Measurements from ENCODE around the gene TRAPPC3L. TPM values are rescaled to one million over a fixed set of nuclear protein-coding genes. Genes with fewer than 3 reads are reported as not detected.

Gene TRAPPC3L
- total and polyA plus RNA-seq, 2 of the 13 experiments (the other 11 are each of a cell fraction or from before 2014, with no cell fraction given) = not detected

GRCh38 chr6:116570856-116571682 is 25.6 kb upstream of the TRAPPC3L start, which contains the start of gene RWDD1 (continued):
- TF ChIP-seq, protein P1, sequence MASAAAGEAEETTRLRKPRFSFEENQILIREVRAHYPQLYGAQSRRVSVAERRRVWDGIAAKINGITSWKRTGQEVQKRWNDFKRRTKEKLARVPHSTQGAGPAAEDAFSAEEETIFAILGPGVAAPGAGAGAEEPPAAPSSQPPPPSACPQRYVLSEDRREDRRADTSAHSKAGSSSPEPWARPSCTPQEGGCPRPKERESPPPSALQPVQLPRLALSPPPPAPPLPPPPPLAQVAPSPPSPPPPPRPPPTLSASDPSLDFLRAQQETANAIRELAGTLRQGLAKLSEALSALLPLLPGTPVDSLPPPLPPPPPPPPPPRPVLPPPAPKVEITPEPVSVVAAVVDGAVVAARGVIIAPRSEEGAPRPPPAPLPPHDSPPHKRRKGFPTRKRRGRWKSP (CRISPR knock-in tag; IDR thresholded peaks at IDR 0.05) = peak; percentile 98
- TF ChIP-seq SNAI1 (CRISPR knock-in tag; IDR thresholded peaks at IDR 0.05; ENCODE audit: borderline replicate concordance) (no peak), TBX3 (IDR thresholded peaks at IDR 0.05; ENCODE audit: borderline replicate concordance) (peak; percentile 86), RFX5 (IDR thresholded peaks at IDR 0.05; ENCODE audit: low read depth, low read length) (no peak; the same call in 1 of the 2 replicates), PCBP2 (optimal IDR thresholded peaks at IDR 0.05; ENCODE audit: low read depth, low read length, poor library complexity, severe bottlenecking) (no peak), KAT8 (CRISPR knock-in tag; IDR thresholded peaks at IDR 0.05) (peak; percentile 99), ATF7-NPFF (CRISPR knock-in tag; IDR thresholded peaks at IDR 0.05; ENCODE audit: low read depth) (peak; percentile 95), GTF3A (CRISPR knock-in tag; conservative IDR thresholded peaks at IDR 0.05) (peak; percentile 99; the same call in 1 of the 2 replicates), CCAR2 (optimal IDR thresholded peaks at IDR 0.05; ENCODE audit: low read depth, low read length) (no peak), SNRNP70 (IDR thresholded peaks at IDR 0.05; ENCODE audit: low read depth, low read length) (no peak), CREM (IDR thresholded peaks at IDR 0.05) (peak; percentile 93), CREM (CRISPR knock-in tag; IDR thresholded peaks at IDR 0.05) (no peak), SMARCE1 (IDR thresholded peaks at IDR 0.05; ENCODE audit: borderline replicate concordance) (no peak), FOXJ3 (CRISPR knock-in tag; IDR thresholded peaks at IDR 0.05; ENCODE audit: borderline replicate concordance) (peak; percentile 70; the same call in 1 of the 2 replicates), TEF (CRISPR knock-in tag; IDR thresholded peaks at IDR 0.05) (no peak), DMAP1 (CRISPR knock-in tag; IDR thresholded peaks at IDR 0.05) (peak; percentile 97), PRMT3 (CRISPR knock-in tag; IDR thresholded peaks at IDR 0.05; ENCODE audit: borderline replicate concordance, low read depth) (peak; percentile 78; the same call in 1 of the 2 replicates), SRY (CRISPR knock-in tag; IDR thresholded peaks at IDR 0.05) (peak; percentile 91)
- TF ChIP-seq, protein P2, sequence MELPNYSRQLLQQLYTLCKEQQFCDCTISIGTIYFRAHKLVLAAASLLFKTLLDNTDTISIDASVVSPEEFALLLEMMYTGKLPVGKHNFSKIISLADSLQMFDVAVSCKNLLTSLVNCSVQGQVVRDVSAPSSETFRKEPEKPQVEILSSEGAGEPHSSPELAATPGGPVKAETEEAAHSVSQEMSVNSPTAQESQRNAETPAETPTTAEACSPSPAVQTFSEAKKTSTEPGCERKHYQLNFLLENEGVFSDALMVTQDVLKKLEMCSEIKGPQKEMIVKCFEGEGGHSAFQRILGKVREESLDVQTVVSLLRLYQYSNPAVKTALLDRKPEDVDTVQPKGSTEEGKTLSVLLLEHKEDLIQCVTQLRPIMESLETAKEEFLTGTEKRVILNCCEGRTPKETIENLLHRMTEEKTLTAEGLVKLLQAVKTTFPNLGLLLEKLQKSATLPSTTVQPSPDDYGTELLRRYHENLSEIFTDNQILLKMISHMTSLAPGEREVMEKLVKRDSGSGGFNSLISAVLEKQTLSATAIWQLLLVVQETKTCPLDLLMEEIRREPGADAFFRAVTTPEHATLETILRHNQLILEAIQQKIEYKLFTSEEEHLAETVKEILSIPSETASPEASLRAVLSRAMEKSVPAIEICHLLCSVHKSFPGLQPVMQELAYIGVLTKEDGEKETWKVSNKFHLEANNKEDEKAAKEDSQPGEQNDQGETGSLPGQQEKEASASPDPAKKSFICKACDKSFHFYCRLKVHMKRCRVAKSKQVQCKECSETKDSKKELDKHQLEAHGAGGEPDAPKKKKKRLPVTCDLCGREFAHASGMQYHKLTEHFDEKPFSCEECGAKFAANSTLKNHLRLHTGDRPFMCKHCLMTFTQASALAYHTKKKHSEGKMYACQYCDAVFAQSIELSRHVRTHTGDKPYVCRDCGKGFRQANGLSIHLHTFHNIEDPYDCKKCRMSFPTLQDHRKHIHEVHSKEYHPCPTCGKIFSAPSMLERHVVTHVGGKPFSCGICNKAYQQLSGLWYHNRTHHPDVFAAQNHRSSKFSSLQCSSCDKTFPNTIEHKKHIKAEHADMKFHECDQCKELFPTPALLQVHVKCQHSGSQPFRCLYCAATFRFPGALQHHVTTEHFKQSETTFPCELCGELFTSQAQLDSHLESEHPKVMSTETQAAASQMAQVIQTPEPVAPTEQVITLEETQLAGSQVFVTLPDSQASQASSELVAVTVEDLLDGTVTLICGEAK (IDR thresholded peaks at IDR 0.05) = no peak
- TF ChIP-seq, protein P2 (CRISPR knock-in tag; IDR thresholded peaks at IDR 0.05) = peak; percentile 88; the same call in 1 of the 2 replicates

All from HepG2 (cell line).